Natural killer cell treated with Interleukin-12 subunit alpha and Interleukin-12 subunit beta and Interleukin-15 and Interleukin-18, amount 100 ng/mL, for 72 hours (primary cell): ENCODE results near the gene GPR137. TPM values are rescaled to one million over a fixed set of nuclear protein-coding genes. Genes with fewer than 3 reads are reported as not detected.

Experiments
- ATAC-seq, 2 donors: fragments of 150-1000 bp; cut with Tn5 transposase in 1 of 2; sonication (Bioruptor Pico), chemical (Tn5 transposase) in 1 of 2; 2 replicates each; pipeline ENCODE4 v1.10.0; 2021
- DNase-seq: peaks from one replicate; pipeline ENCODE4 v3.0.0; 2022; ENCODE audit warnings: low spot score
- H3K27ac Mint-ChIP-seq, 2 donors: 1 replicate in 1 of 2; 2 replicates in 1 of 2; pipeline ENCODE4 v1.8.0; 2022; ENCODE audit warnings: mixed read lengths in 2 of 2, mild to moderate bottlenecking in 1 of 2, moderate library complexity in 1 of 2
- H3K27me3 Mint-ChIP-seq, 2 donors: 1 replicate in 1 of 2; 2 replicates in 1 of 2; pipeline ENCODE4 v1.8.0; 2022; ENCODE audit warnings: mixed read lengths in 2 of 2
- H3K36me3 Mint-ChIP-seq: one replicate; pipeline ENCODE4 v1.8.0; 2022; ENCODE audit warnings: mixed read lengths
- H3K4me1 Mint-ChIP-seq, 2 donors: 1 replicate in 1 of 2; 2 replicates in 1 of 2; pipeline ENCODE4 v1.8.0; 2022; ENCODE audit warnings: low read depth in 2 of 2, mixed read lengths in 2 of 2, mild to moderate bottlenecking in 1 of 2
- H3K4me3 Mint-ChIP-seq: one replicate; pipeline ENCODE4 v1.8.0; 2022; ENCODE audit warnings: mixed read lengths
- H3K9me3 Mint-ChIP-seq: 2 replicates; pipeline ENCODE4 v1.8.0; 2022; ENCODE audit warnings: mixed read lengths
- total RNA-seq, 2 donors: library from RNA; stranded (reverse); gene quantifications; one replicate each; pipeline ENCODE4 v1.2.3, GENCODE V29; 2022

The GPR137 gene
- total RNA-seq, 2 donors from 2014 or later = 40.9 to 62.7 TPM

DNA sequence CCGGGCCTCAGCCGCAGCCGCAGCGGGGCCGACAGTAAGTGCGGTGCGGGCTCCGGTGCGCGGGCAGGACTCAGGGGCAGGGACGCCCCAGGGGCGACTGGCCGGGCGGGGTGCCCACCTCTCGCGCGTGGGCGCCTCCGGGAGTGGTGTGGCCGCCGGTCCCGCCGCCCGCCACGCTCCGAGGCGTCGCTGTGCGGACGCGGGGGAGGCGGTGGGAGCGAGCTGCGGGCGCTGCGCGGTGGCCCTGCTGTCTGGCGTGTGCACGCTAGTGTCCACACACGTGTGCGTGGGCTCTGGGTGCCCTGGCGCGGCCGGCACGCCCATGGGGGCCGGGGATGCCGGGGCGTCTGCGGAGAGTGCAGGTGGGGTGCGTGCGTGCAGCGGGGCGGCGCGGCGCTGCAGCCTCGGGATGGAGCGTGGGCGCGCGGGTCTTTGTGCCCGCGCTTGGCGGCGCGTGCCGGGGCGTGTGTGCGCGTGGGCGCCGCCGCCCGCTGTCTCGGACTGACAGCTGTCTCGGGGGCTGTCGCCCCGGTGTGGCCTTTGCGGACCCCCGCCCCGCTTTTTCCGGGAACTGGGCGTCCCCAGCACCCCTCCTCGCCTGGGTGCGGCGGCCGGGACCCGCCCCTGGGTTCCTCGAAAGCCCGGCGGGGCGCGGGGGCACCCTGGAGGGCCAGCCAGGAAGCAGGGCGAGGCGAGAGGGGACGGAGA lies 6.3 kb downstream of the GPR137 start:
- DNase-seq = no peak
- peaks cover 29 to 32% of the 10 kb centered on the region in 2 donors for H3K27me3 Mint-ChIP-seq
- H3K36me3 Mint-ChIP-seq = no peaks in the 10 kb centered on the region

DNA sequence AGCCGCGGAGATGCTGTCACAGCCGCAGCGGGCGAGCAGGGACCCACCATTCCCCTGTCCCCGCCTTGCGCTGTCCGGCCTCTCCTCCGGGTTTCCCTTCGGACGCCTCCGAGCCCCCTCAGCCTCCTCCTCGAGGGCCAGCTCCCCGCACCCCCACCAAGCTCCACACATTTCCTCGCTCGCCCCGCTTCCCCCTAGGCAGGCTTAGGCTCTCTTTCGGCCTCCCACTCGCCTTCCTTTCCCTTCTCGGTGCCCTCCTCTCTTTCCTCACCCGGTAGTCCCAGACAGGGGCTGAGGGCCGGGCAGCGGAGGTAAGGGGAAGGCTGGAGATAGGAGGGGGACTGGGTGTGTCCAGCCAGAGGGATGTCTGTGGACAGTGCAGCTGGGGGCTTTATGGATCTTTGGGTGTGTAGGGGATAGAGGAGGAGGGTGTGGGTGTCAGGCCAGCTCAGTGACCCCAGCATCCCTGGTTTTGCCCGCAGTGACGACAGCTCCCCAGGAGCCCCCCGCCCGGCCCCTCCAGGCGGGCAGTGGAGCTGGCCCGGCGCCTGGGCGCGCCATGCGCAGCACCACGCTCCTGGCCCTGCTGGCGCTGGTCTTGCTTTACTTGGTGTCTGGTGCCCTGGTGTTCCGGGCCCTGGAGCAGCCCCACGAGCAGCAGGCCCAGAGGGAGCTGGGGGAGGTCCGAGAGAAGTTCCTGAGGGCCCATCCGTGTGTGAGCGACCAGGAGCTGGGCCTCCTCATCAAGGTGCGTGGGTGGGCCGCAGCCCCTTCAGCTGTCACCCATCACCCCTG lies 7.0 kb downstream of the GPR137 start:
- DNase-seq (no peak), ATAC-seq (peak in 1 of 2 donors; percentile 25)
- peak overlapping the region; percentile 30 for H3K4me3 Mint-ChIP-seq
- no peaks in the 10 kb centered on the region for H3K9me3 Mint-ChIP-seq
- H3K36me3 Mint-ChIP-seq = no peaks in the 10 kb centered on the region
- peaks cover 36% of the 10 kb centered on the region in 2 donors for H3K27me3 Mint-ChIP-seq
- peaks cover 7 to 8% of the 10 kb centered on the region in 2 donors for H3K4me1 Mint-ChIP-seq
- H3K27ac Mint-ChIP-seq = no peak overlapping the region

More for the DNA sequence above, 6.3 kb downstream of the GPR137 start:
- Mint-ChIP-seq H3K27ac (no peak overlapping the region), H3K4me1 (peaks cover 6 to 9% of the 10 kb centered on the region in 2 donors), H3K9me3 (no peaks in the 10 kb centered on the region), H3K4me3 (no peak overlapping the region)
- ATAC-seq = peak; percentile 15 to 33

DNA sequence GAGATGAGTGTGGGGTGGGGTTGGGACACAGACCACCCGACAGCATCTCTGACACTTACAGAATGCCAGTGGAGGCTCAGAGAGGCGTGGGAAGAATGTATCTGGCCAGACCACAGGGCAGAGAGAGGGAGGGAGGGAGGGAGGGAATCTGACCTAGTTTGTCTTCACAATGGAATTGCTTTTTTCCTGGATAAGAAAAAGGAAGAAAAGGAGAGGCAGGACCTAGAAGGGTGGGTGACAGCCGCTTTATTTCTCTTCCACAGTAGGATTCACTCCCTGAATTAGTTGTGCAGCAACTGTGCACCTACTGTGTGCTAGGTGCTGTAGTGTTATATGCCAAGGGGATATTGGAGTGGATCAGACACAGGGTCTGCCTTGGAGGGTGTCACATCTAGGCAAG lies 9.1 kb downstream of the GPR137 start:
- no peak for ATAC-seq

DNA sequence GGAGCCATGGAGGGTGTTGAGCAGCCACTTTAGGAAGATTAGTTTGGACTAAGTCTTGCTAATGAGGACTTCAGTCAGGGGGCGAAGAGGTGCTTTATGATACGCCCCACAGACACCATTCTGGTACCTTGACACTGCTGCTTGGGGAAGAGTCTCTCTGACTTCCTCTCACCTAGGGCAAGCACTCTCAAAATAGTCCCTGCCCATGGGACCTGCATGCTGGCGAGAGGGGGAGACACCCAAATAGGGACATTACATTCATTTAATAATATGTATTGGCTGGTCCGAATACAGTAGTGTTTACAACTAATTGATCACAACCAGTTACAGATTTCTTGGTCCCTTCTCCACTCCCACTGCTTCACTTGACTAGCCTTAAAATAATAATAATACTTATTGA lies 10.1 kb downstream of the GPR137 start:
- no peak for ATAC-seq
- Mint-ChIP-seq H3K9me3 (no peaks in the 10 kb centered on the region), H3K27me3 (peaks cover 43 to 53% of the 10 kb centered on the region in 2 donors), H3K27ac (no peak overlapping the region), H3K36me3 (no peaks in the 10 kb centered on the region), H3K4me1 (peaks cover 15 to 17% of the 10 kb centered on the region in 2 donors), H3K4me3 (no peak overlapping the region)
- no peak for DNase-seq

More for the DNA sequence above, 9.1 kb downstream of the GPR137 start:
- H3K36me3 Mint-ChIP-seq = no peaks in the 10 kb centered on the region
- H3K27me3 Mint-ChIP-seq = peaks cover 42 to 48% of the 10 kb centered on the region in 2 donors
- H3K4me3 Mint-ChIP-seq = no peak overlapping the region
- H3K9me3 Mint-ChIP-seq = no peaks in the 10 kb centered on the region
- H3K27ac Mint-ChIP-seq = no peak overlapping the region
- peaks cover 12 to 14% of the 10 kb centered on the region in 2 donors for H3K4me1 Mint-ChIP-seq
- DNase-seq = no peak

DNA sequence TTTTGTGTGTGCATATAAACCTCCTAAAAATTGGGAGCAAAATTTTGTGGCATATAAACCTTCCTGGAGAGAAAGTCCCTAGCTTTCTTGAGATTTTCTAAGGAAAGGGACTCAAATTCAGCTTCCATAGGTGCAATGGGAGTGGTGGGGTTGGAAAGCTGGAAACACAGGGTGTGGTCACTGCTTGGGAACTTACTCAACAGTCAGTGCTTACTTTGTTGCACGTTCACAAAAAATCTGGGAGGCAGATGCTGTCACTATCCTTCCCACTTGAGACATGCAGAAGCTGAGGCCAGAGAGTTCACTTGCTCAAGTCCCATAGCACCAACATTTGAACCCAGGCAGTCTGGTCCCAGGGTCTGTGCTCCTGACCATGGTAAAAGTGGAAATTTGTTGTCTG lies 10.6 kb downstream of the GPR137 start:
- no peak for ATAC-seq
- Mint-ChIP-seq H3K27ac (no peak overlapping the region), H3K4me1 (peaks cover 17 to 18% of the 10 kb centered on the region in 2 donors), H3K9me3 (no peaks in the 10 kb centered on the region), H3K36me3 (no peaks in the 10 kb centered on the region), H3K27me3 (peaks cover 44 to 51% of the 10 kb centered on the region in 2 donors), H3K4me3 (no peak overlapping the region)
- DNase-seq = no peak

DNA sequence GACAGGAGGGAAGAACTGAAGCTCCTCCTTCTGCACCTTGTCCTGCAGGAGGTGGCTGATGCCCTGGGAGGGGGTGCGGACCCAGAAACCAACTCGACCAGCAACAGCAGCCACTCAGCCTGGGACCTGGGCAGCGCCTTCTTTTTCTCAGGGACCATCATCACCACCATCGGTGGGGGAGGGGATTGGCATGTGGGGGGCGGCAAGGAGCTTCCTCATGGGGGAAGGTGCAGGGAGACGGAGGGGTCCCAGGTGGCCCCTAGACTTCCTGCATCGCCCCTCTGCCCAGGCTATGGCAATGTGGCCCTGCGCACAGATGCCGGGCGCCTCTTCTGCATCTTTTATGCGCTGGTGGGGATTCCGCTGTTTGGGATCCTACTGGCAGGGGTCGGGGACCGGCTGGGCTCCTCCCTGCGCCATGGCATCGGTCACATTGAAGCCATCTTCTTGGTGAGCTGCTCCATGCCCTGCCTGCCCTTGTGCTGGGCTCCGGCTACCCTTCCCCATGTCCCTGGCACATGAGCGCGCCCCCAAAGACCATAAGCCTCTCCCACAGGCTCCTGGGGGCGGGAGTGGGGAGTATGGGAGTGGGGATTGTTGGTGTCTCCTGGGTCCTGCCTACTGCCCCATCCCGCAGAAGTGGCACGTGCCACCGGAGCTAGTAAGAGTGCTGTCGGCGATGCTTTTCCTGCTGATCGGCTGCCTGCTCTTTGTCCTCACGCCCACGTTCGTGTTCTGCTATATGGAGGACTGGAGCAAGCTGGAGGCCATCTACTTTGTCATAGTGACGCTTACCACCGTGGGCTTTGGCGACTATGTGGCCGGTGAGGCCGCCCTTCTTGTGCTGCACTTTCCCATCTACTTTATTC lies 11.4 kb downstream of the GPR137 start:
- peaks cover 17 to 18% of the 10 kb centered on the region in 2 donors for H3K4me1 Mint-ChIP-seq
- no peak overlapping the region for H3K4me3 Mint-ChIP-seq
- peaks cover 44 to 51% of the 10 kb centered on the region in 2 donors for H3K27me3 Mint-ChIP-seq
- ATAC-seq = no peak
- H3K36me3 Mint-ChIP-seq = no peaks in the 10 kb centered on the region
- no peak overlapping the region for H3K27ac Mint-ChIP-seq
- no peaks in the 10 kb centered on the region for H3K9me3 Mint-ChIP-seq
- no peak for DNase-seq

DNA sequence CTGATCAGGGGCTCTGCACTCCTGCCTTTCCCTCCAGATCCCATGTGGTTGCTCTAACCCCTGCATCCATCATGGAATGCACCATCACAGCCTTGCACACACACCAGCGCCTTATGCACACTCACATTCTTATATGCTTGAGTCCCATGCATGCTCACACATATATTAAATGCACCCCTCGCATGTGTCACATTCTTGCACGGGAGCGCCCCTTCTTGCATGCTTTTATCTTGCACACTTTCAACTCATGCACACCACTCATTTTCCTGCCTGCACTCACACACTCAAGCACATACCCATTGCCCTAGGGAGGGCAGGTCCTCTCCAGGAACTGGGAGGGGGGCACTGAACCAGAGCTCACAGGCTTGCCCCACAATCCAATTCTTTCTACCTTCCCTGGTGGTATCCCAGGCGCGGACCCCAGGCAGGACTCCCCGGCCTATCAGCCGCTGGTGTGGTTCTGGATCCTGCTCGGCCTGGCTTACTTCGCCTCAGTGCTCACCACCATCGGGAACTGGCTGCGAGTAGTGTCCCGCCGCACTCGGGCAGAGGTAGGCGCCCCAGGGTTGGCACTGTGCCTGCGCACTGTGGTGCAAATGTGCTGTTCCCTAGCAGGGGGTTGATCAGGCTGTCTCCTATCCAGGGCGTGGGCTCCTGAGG lies 12.2 kb downstream of the GPR137 start:
- ATAC-seq (no peak), DNase-seq (no peak)
- no peaks in the 10 kb centered on the region for H3K36me3 Mint-ChIP-seq
- H3K4me3 Mint-ChIP-seq = no peak overlapping the region
- no peaks in the 10 kb centered on the region for H3K9me3 Mint-ChIP-seq
- peaks cover 14 to 18% of the 10 kb centered on the region in 2 donors for H3K4me1 Mint-ChIP-seq
- no peak overlapping the region for H3K27ac Mint-ChIP-seq
- H3K27me3 Mint-ChIP-seq = peaks cover 41 to 48% of the 10 kb centered on the region in 2 donors

DNA sequence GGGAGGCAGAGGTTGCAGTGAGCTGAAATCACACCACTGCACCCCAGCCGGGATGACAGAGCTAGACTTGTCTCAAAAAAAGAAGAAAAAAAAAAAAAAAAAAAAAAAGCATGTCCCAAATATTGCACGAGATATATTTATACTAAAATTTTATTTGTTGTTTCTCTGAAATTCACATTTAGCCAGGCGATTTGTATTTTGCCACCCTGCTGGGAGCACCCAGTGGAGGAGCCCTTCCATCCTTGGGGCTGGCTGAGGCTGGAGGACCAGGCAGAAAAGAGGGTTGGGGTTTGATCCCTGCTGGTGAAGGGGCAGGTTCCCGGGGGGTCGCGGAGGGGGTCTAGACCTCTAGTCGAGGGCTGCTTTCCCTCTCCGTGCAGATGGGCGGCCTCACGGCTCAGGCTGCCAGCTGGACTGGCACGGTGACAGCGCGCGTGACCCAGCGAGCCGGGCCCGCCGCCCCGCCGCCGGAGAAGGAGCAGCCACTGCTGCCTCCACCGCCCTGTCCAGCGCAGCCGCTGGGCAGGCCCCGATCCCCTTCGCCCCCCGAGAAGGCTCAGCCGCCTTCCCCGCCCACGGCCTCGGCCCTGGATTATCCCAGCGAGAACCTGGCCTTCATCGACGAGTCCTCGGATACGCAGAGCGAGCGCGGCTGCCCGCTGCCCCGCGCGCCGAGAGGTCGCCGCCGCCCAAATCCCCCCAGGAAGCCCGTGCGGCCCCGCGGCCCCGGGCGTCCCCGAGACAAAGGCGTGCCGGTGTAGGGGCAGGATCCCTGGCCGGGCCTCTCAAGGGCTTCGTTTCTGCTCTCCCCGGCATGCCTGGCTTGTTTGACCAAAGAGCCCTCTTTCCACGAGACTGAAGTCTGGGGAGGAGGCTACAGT lies 13.6 kb downstream of the GPR137 start:
- Mint-ChIP-seq H3K27ac (no peak overlapping the region), H3K4me1 (peaks cover 16 to 23% of the 10 kb centered on the region in 2 donors), H3K36me3 (no peaks in the 10 kb centered on the region), H3K9me3 (no peaks in the 10 kb centered on the region), H3K27me3 (peaks cover 36 to 41% of the 10 kb centered on the region in 2 donors), H3K4me3 (peak overlapping the region; percentile 41)
- ATAC-seq = no peak
- no peak for DNase-seq

DNA sequence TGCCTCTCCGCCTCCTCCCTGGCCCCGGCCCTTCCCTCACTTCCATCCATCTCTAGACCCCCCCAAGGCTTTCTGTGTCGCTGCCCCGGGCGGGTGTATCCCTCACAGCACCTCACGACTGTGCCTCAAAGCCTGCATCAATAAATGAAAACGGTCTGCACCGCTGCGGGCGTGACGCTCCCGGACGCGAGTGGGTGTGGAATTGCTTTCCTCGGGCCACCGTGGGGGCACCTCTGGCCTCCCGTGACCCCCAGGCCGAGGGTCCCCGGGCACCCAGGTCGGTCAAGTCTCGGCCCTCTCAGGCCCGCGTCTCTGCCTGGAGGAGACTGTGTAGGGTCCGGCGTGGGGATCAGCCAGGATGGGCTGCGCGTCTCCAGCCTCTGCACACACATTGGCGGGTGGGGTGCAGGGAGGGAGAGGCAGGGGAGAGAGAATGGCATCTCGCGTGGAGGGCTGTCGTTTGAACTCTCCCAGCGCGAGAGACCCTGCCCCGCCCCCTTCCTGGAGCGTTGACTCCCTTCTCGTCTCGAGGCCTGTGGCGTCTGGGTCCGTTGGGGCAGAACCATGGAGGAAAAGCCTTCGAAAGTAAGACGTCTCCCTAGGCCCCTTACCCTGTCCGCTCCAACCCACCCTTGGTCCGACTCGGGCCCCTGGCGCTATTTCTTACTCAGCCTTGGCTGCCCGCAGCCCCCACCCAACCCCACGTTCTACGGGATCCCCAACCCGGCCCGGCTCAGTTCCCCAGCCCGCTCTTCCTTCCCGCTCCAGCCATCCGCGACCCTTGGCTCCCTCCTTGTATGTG lies 14.4 kb downstream of the GPR137 start, which contains the start of gene CATSPERZ:
Gene CATSPERZ, plus strand, starts transcription at position 512 of the 802 bp plus-strand sequence. Its CDS starts 53 bp downstream, at position 565.
- no peak for ATAC-seq
- peaks cover 19 to 28% of the 10 kb centered on the region in 2 donors for H3K4me1 Mint-ChIP-seq
- no peaks in the 10 kb centered on the region for H3K9me3 Mint-ChIP-seq
- H3K27ac Mint-ChIP-seq = no peak within 1 kb of the TSS
- no peaks in the 10 kb centered on the region for H3K36me3 Mint-ChIP-seq
- peak within 1 kb of the TSS; percentile 75 for H3K4me3 Mint-ChIP-seq
- H3K27me3 Mint-ChIP-seq = peaks cover 31 to 35% of the 10 kb centered on the region in 2 donors
- no peak for DNase-seq

DNA sequence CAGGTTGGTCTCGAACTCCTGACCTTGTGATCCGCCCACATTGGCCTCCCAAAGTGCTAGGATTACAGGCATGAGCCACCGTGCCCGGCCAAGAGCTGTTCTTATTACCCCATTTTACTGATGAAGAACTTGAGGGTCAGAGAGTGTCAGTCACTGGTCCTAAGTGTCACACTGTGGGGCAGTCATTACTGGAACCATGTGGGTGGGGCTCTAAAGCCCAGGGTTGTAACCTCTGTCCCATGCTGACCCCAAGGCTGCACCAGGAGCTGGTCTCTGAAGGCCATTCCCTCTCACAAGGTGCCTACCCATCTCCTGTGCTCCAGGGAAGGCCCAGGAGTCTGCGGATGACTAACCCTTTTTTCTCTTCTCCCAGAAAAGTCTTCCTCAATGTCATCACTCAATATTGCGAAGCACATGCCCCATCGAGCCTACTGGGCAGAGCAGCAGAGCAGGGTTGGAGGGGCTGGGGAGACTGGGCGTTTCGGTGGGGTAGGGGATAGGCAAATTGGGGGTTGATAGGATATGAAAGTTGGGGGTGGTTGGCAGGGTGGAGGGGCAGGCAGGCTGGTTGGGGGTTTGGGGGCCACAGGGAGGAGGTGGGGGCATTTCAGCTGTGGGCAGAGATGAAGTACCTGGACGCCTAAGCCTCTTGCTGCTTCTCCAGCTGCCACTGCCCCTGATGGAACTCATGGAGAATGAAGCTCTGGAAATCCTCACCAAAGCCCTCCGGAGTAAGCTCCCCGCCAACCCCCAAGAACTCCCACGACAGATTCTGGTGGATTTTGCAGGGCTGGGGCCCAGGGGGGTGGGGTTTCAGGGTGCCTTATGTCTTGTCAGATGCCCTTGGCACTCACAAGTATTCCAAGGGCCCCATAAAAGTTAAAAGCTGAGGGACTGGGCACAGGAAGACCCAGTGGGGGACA lies 17.7 kb downstream of the GPR137 start:
- H3K27me3 Mint-ChIP-seq = peaks cover 10 to 16% of the 10 kb centered on the region in 2 donors
- no peak for ATAC-seq
- H3K4me3 Mint-ChIP-seq = no peak overlapping the region
- H3K36me3 Mint-ChIP-seq = peaks cover 5% of the 10 kb centered on the region
- DNase-seq = no peak
- H3K9me3 Mint-ChIP-seq = no peaks in the 10 kb centered on the region
- H3K27ac Mint-ChIP-seq = no peak overlapping the region
- H3K4me1 Mint-ChIP-seq = peaks cover 27 to 35% of the 10 kb centered on the region in 2 donors

DNA sequence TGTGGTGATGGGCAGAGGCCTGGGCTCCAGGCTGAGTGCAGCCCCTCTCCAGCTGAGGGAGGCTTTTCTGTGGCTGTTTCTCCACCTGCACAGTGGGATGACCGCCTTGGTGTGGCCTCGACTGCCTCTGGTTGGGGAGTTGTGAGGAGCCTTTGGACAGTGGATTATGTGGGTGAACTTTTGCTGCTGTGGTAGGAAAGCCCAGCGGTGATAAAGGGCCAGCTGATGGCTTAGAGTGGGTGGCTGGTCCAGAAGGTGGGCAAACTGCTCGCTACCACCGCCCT lies 18.3 kb downstream of the GPR137 start:
- Mint-ChIP-seq H3K27ac (peak overlapping the region; percentile 88 to 93), H3K36me3 (peaks cover 5% of the 10 kb centered on the region), H3K4me1 (peaks cover 27 to 35% of the 10 kb centered on the region in 2 donors), H3K9me3 (no peaks in the 10 kb centered on the region), H3K4me3 (peak overlapping the region; percentile 96), H3K27me3 (peaks cover 10 to 15% of the 10 kb centered on the region in 2 donors)
- DNase-seq (no peak), ATAC-seq (no peak)
